Measurements from ENCODE around the gene CMTR1. TPM values are rescaled to one million over a fixed set of nuclear protein-coding genes. Genes with fewer than 3 reads are reported as not detected.

The CMTR1 gene
- total and polyA plus RNA-seq, 4 donors, result 4.7 to 25.5 (median 18.8) TPM

- TF ChIP-seq CTCF (IDR thresholded peaks at IDR 0.05; ENCODE audit: low read depth, low read length, missing input control), result no peak
Observed at GRCh38 chr6:37454420-37455140, 21.6 kb downstream of the CMTR1 start (continued).

DNA sequence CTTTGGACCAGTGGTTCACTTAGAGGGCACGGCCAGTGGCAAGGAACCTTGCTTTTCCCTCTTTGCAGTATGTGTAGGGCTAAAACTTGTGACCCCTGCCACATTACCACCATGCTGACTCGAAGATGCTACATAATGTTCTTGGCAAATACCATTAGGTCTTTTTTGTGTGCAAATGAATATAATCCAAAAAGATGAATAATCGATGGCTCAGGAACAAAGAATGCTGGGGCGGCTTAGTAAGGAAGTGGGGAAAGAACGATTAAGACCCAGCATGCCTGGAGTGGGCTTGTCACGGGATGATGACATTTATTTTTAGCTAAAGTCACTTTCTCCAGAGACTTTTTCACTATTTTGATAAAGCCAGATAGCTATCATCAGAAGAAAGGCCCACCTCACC is 23.1 kb downstream of the CMTR1 start:
- no peaks in the 10 kb centered on the region for H3K9me3 ChIP-seq (ENCODE audit: control insufficient read depth in 4 of 4, low read length in 3 of 4)
- H3K36me3 ChIP-seq (ENCODE audit: control insufficient read depth in 4 of 4, insufficient read depth in 3 of 4, low read depth in 1 of 4, low read length in 3 of 4), result peaks cover 8 to 68% (median 40%) of the 10 kb centered on the region in 4 donors
- H3K4me3 ChIP-seq (ENCODE audit: low read depth in 1 of 3, low read length in 3 of 3), result no peak overlapping the region
- 95% methylated on average over 6 of the region's 6 CpGs for WGBS
- H3K27ac ChIP-seq (ENCODE audit: low read depth in 1 of 2, low read length in 2 of 2), result no peak overlapping the region
- DNase-seq (ENCODE audit: low spot score), result no peak
- H3K9ac ChIP-seq (ENCODE audit: low read depth in 1 of 2, low read length in 2 of 2), result no peak overlapping the region
- TF ChIP-seq CTCF (IDR thresholded peaks at IDR 0.05; ENCODE audit: low read depth, low read length, missing input control), result no peak
- no peak for TF ChIP-seq NR2F2 (IDR thresholded peaks at IDR 0.05)
- TF ChIP-seq EGR1 (IDR thresholded peaks at IDR 0.05; ENCODE audit: low read depth in 2 of 2), result no peak
- no peak for TF ChIP-seq ZBTB33 (IDR thresholded peaks at IDR 0.05)
- TF ChIP-seq MAX (IDR thresholded peaks at IDR 0.05), result no peak
- no peak for TF ChIP-seq TAF1 (conservative IDR thresholded peaks at IDR 0.05)
- TF ChIP-seq JUND (IDR thresholded peaks at IDR 0.05), result no peak
- no peak for TF ChIP-seq SP1 (IDR thresholded peaks at IDR 0.05)
- H3K27me3 ChIP-seq (ENCODE audit: control insufficient read depth in 4 of 4, insufficient read depth in 4 of 4, low read length in 3 of 4), result no peaks in the 10 kb centered on the region
- peaks cover 0 to 5% (median 0%) of the 10 kb centered on the region in 4 donors for H3K4me1 ChIP-seq (ENCODE audit: control insufficient read depth in 4 of 4, insufficient read depth in 4 of 4, low read length in 3 of 4)

- peaks cover 0 to 5% (median 0%) of the 10 kb centered on the region in 4 donors for H3K4me1 ChIP-seq (ENCODE audit: control insufficient read depth in 4 of 4, insufficient read depth in 4 of 4, low read length in 3 of 4)
- H3K9ac ChIP-seq (ENCODE audit: low read depth in 1 of 2, low read length in 2 of 2), result no peak overlapping the region
- H3K27me3 ChIP-seq (ENCODE audit: control insufficient read depth in 4 of 4, insufficient read depth in 4 of 4, low read length in 3 of 4), result no peaks in the 10 kb centered on the region
- H3K9me3 ChIP-seq (ENCODE audit: control insufficient read depth in 4 of 4, low read length in 3 of 4), result no peaks in the 10 kb centered on the region
- no peak overlapping the region for H3K27ac ChIP-seq (ENCODE audit: low read depth in 1 of 2, low read length in 2 of 2)
- H3K36me3 ChIP-seq (ENCODE audit: control insufficient read depth in 4 of 4, insufficient read depth in 3 of 4, low read depth in 1 of 4, low read length in 3 of 4), result peaks cover 10 to 70% (median 44%) of the 10 kb centered on the region in 4 donors
- no peak overlapping the region for H3K4me3 ChIP-seq (ENCODE audit: low read depth in 1 of 3, low read length in 3 of 3)
- WGBS, result 76% methylated on average over 6 of the region's 6 CpGs
- DNase-seq (ENCODE audit: low spot score), result no peak
- TF ChIP-seq ZBTB33 (IDR thresholded peaks at IDR 0.05) (no peak), MAX (IDR thresholded peaks at IDR 0.05) (no peak), YY1 (IDR thresholded peaks at IDR 0.05) (no peak), GABPA (IDR thresholded peaks at IDR 0.05 in 1 of 2, conservative IDR thresholded peaks at IDR 0.05 in 1 of 2) (no peak), CTCF (IDR thresholded peaks at IDR 0.05; ENCODE audit: low read depth, low read length, missing input control) (no peak), RAD21 (IDR thresholded peaks at IDR 0.05) (no peak), FOXA1 (IDR thresholded peaks at IDR 0.05) (no peak), EGR1 (IDR thresholded peaks at IDR 0.05; ENCODE audit: low read depth in 2 of 2) (no peak), RXRA (IDR thresholded peaks at IDR 0.05) (no peak), NR2F2 (IDR thresholded peaks at IDR 0.05) (no peak), SP1 (IDR thresholded peaks at IDR 0.05) (no peak), HNF4G (IDR thresholded peaks at IDR 0.05) (no peak), HNF4A (conservative IDR thresholded peaks at IDR 0.05) (no peak), TAF1 (conservative IDR thresholded peaks at IDR 0.05) (no peak), FOXA2 (IDR thresholded peaks at IDR 0.05) (no peak)
Observed at GRCh38 chr6:37456816-37457560, 24.0 kb downstream of the CMTR1 start.
